HG03175 (cell line): Measurements from ENCODE around the gene SYNJ2.
"Not testable (repeated sequence)": the region's sequence is repeated elsewhere in the genome, so short reads cannot be mapped to it uniquely, and the experiment has no call there.

Experiments used
- ATAC-seq: cut with Tn5 transposase; IDR thresholded peaks from one replicate; pipeline ENCODE4 v1.9.1; 2021; ENCODE audit warnings: mild to moderate bottlenecking, moderate library complexity; ENCODE audit not compliant: unreplicated experiment

The SYNJ2 gene, protein sequence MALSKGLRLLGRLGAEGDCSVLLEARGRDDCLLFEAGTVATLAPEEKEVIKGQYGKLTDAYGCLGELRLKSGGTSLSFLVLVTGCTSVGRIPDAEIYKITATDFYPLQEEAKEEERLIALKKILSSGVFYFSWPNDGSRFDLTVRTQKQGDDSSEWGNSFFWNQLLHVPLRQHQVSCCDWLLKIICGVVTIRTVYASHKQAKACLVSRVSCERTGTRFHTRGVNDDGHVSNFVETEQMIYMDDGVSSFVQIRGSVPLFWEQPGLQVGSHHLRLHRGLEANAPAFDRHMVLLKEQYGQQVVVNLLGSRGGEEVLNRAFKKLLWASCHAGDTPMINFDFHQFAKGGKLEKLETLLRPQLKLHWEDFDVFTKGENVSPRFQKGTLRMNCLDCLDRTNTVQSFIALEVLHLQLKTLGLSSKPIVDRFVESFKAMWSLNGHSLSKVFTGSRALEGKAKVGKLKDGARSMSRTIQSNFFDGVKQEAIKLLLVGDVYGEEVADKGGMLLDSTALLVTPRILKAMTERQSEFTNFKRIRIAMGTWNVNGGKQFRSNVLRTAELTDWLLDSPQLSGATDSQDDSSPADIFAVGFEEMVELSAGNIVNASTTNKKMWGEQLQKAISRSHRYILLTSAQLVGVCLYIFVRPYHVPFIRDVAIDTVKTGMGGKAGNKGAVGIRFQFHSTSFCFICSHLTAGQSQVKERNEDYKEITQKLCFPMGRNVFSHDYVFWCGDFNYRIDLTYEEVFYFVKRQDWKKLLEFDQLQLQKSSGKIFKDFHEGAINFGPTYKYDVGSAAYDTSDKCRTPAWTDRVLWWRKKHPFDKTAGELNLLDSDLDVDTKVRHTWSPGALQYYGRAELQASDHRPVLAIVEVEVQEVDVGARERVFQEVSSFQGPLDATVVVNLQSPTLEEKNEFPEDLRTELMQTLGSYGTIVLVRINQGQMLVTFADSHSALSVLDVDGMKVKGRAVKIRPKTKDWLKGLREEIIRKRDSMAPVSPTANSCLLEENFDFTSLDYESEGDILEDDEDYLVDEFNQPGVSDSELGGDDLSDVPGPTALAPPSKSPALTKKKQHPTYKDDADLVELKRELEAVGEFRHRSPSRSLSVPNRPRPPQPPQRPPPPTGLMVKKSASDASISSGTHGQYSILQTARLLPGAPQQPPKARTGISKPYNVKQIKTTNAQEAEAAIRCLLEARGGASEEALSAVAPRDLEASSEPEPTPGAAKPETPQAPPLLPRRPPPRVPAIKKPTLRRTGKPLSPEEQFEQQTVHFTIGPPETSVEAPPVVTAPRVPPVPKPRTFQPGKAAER (N-terminal part only)

DNA sequence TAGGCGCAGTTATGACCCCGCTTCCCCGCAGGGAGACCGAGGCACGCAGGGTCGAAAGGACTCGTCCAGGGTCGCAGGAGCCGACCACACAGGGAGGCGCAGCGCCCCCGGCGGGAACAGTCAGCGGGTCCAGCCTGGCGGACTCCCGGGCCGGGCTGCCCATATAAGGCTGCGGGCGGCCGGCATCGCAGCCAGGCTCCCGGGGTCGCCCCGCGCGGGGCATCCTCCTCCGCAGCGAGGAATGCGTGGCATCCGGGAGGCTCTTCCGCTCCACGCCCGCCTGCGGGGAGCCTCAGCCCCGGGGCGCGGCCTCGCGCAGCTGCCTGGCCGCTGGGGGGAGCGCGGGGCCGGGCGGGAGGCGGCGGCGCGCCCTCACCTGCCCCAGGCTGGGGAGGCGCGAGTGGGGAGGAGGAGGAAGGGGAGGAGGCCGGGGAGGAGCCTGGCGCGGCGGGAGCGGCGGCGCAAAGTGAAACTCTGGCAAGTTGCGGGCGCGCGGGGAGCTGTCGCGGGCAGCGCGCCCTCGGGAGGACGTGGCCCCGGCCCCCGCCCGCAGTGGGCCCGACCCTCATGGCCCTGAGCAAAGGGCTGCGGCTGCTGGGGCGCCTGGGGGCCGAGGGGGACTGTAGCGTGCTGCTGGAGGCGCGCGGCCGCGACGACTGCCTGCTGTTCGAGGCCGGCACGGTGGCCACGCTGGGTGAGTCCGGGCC, at the start of gene SYNJ2:
TSS of gene SYNJ2 (plus strand) at position 469 of the 707 bp plus-strand sequence. CDS start at position 568, 99 bp downstream.
- peak; percentile 77 for ATAC-seq

GRCh38 chr6:157935786-157936185, 45.9 kb upstream of the SYNJ2 start:
- ATAC-seq, result no peak

GRCh38 chr6:157937318-157937717, 44.3 kb upstream of the SYNJ2 start:
- ATAC-seq, result no peak

- no peak for ATAC-seq
Observed at GRCh38 chr6:157937916-157938315, 43.7 kb upstream of the SYNJ2 start.

- not testable (repeated sequence) for ATAC-seq
Observed at GRCh38 chr6:157940375-157941036, 41.2 kb upstream of the SYNJ2 start.

- no peak for ATAC-seq
Observed at GRCh38 chr6:157941101-157941863, 40.4 kb upstream of the SYNJ2 start.

- ATAC-seq, result no peak
Observed at GRCh38 chr6:157942351-157942750, 39.3 kb upstream of the SYNJ2 start.

GRCh38 chr6:157943249-157943963, 38.3 kb upstream of the SYNJ2 start:
- no peak for ATAC-seq

DNA sequence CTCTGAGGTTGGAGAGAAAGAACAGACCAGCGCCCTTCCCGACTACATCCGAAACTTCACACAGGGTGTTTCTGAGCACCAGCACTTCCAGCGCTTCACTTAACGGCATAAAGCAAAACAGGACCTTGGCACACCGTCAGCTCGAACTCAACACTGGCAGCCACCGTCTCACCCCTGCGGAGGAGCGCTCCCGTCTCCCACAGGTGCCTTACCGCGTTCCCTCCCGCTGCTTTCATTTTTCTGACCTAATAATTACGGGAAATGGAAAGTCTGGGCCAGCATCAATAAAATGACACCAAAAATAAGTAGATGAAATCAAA, 37.7 kb upstream of the SYNJ2 start:
- ATAC-seq, result no peak

DNA sequence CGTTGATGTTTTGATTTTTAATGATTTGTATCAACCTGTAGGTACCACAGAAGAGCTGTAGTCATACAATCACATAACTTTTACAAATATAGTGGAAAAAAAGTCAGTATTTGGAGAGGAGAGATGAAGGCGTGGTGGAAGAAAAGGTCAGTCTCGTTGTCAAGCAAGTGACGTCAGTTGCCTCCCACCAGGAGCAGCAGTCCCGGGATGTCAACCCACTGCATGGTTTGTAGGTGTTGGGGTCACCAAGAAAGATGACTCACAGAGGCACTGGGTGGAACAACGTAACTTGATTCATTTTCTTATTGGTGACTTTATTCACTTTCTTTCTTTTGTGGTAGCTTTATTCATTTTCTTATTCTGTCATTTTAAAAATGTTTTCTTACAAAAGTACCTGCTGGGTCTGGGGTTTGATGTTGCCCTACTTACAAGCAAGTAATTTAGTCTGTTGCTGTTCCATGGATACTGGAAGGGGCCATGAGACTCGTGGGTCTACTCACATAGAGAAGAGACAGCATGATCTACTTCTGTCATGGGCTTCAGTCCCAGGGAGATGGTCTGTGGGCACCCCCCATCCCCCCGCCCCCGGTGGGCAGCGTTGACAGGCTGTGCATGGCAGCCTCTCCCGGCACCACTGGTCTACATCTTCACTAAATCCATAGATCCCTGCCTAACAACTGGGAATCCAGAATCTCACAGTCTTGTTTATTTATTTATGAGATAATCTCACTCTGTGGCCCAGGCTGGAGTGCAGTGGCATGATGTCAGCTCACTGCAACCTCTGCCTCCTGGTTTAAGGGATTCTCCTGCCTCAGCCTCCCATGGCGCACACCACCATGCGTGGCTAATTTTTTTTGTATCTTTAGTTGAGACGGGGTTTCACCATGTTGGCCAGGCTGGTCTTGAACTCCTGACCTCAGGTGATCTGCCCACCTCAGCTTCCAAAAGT, 36.4 kb upstream of the SYNJ2 start:
- no peak for ATAC-seq

GRCh38 chr6:157946053-157946617, 35.5 kb upstream of the SYNJ2 start:
- no peak for ATAC-seq

- ATAC-seq, result no peak
Observed at GRCh38 chr6:157946865-157947532, 34.7 kb upstream of the SYNJ2 start.

GRCh38 chr6:157950899-157951298, 30.8 kb upstream of the SYNJ2 start:
- ATAC-seq, result not testable (repeated sequence)

GRCh38 chr6:157951828-157952227, 29.8 kb upstream of the SYNJ2 start:
- ATAC-seq, result no peak

GRCh38 chr6:157952861-157953351, 28.8 kb upstream of the SYNJ2 start:
- ATAC-seq, result no peak

GRCh38 chr6:157953580-157954091, 28.0 kb upstream of the SYNJ2 start:
- no peak for ATAC-seq
